ENCODE data around the gene PAX8. TPM values are rescaled to one million over a fixed set of nuclear protein-coding genes. Genes with fewer than 3 reads are reported as not detected.

The PAX8 gene
- total and polyA plus RNA-seq, 2 donors (not counting 1 experiment from before 2014, with no cell fraction given), result 0.26 to 0.50 TPM

- H4K20me1 ChIP-seq (ENCODE audit: control insufficient read depth, extremely low read depth, insufficient read depth, low read length), result no peaks in the 10 kb centered on the region
- TF ChIP-seq CTCF (conservative IDR thresholded peaks at IDR 0.05 in 1 of 2, IDR thresholded peaks at IDR 0.05 in 1 of 2; ENCODE audit: low read depth in 1 of 2, low read length in 2 of 2) (no peak), EZH2 (IDR thresholded peaks at IDR 0.05; ENCODE audit: low read length, missing control alignments) (no peak)
- H2AFZ ChIP-seq (ENCODE audit: low read length), result no peak overlapping the region
- H3K4me2 ChIP-seq (ENCODE audit: extremely low read depth, insufficient read depth, low read length), result no peak overlapping the region
- H3K27me3 ChIP-seq (ENCODE audit: control insufficient read depth, insufficient read depth, low read length), result no peaks in the 10 kb centered on the region
- H3K9ac ChIP-seq (ENCODE audit: insufficient read depth, low read length), result no peak overlapping the region
- H3K4me1 ChIP-seq (ENCODE audit: control insufficient read depth, extremely low read depth, insufficient read depth, low read length), result peaks cover 21% of the 10 kb centered on the region
- peak; percentile 64 to 90 for DNase-seq (ENCODE audit: low read depth in 2 of 2)
- no peaks in the 10 kb centered on the region for H3K79me2 ChIP-seq (ENCODE audit: control insufficient read depth, insufficient read depth, low read length)
- H3K4me3 ChIP-seq (replicated peaks in 1 of 4; ENCODE audit: control extremely low read depth in 1 of 4, insufficient read depth in 1 of 4, low read depth in 3 of 4, low read length in 4 of 4), result no peak overlapping the region
- no peaks in the 10 kb centered on the region for H3K9me3 ChIP-seq (ENCODE audit: control insufficient read depth, insufficient read depth, low read depth, low read length)
- H3K36me3 ChIP-seq (ENCODE audit: control insufficient read depth, insufficient read depth, low read length), result no peaks in the 10 kb centered on the region
- no peak overlapping the region for H3K27ac ChIP-seq (ENCODE audit: insufficient read depth, low read length)
Measured at GRCh38 chr2:113209011-113209645, 69.6 kb downstream of the PAX8 start.

- no peaks in the 10 kb centered on the region for H3K36me3 ChIP-seq (ENCODE audit: control insufficient read depth, insufficient read depth, low read length)
- no peaks in the 10 kb centered on the region for H4K20me1 ChIP-seq (ENCODE audit: control insufficient read depth, extremely low read depth, insufficient read depth, low read length)
- no peak overlapping the region for H3K4me3 ChIP-seq (replicated peaks in 1 of 4; ENCODE audit: control extremely low read depth in 1 of 4, insufficient read depth in 1 of 4, low read depth in 3 of 4, low read length in 4 of 4)
- no peak overlapping the region for H3K9ac ChIP-seq (ENCODE audit: insufficient read depth, low read length)
- no peak overlapping the region for H3K4me2 ChIP-seq (ENCODE audit: extremely low read depth, insufficient read depth, low read length)
- H3K9me3 ChIP-seq (ENCODE audit: control insufficient read depth, insufficient read depth, low read depth, low read length), result no peaks in the 10 kb centered on the region
- peaks cover 21% of the 10 kb centered on the region for H3K4me1 ChIP-seq (ENCODE audit: control insufficient read depth, extremely low read depth, insufficient read depth, low read length)
- no peak overlapping the region for H2AFZ ChIP-seq (ENCODE audit: low read length)
- no peak overlapping the region for H3K27ac ChIP-seq (ENCODE audit: insufficient read depth, low read length)
- TF ChIP-seq EZH2 (IDR thresholded peaks at IDR 0.05; ENCODE audit: low read length, missing control alignments) (no peak), CTCF (conservative IDR thresholded peaks at IDR 0.05 in 1 of 2, IDR thresholded peaks at IDR 0.05 in 1 of 2; ENCODE audit: low read depth in 1 of 2, low read length in 2 of 2) (no peak)
- no peaks in the 10 kb centered on the region for H3K79me2 ChIP-seq (ENCODE audit: control insufficient read depth, insufficient read depth, low read length)
- no peaks in the 10 kb centered on the region for H3K27me3 ChIP-seq (ENCODE audit: control insufficient read depth, insufficient read depth, low read length)
- DNase-seq (ENCODE audit: low read depth in 2 of 2), result no peak
Measured at GRCh38 chr2:113208396-113208795, 70.3 kb downstream of the PAX8 start.

- TF ChIP-seq EZH2 (IDR thresholded peaks at IDR 0.05; ENCODE audit: low read length, missing control alignments) (no peak), CTCF (conservative IDR thresholded peaks at IDR 0.05 in 1 of 2, IDR thresholded peaks at IDR 0.05 in 1 of 2; ENCODE audit: low read depth in 1 of 2, low read length in 2 of 2) (no peak)
- no peaks in the 10 kb centered on the region for H4K20me1 ChIP-seq (ENCODE audit: control insufficient read depth, extremely low read depth, insufficient read depth, low read length)
- no peak overlapping the region for H3K4me3 ChIP-seq (replicated peaks in 1 of 4; ENCODE audit: control extremely low read depth in 1 of 4, insufficient read depth in 1 of 4, low read depth in 3 of 4, low read length in 4 of 4)
- no peaks in the 10 kb centered on the region for H3K9me3 ChIP-seq (ENCODE audit: control insufficient read depth, insufficient read depth, low read depth, low read length)
- no peak for DNase-seq (ENCODE audit: low read depth in 2 of 2)
- H3K27ac ChIP-seq (ENCODE audit: insufficient read depth, low read length), result no peak overlapping the region
- no peaks in the 10 kb centered on the region for H3K36me3 ChIP-seq (ENCODE audit: control insufficient read depth, insufficient read depth, low read length)
- H3K27me3 ChIP-seq (ENCODE audit: control insufficient read depth, insufficient read depth, low read length), result no peaks in the 10 kb centered on the region
- no peak overlapping the region for H2AFZ ChIP-seq (ENCODE audit: low read length)
- no peak overlapping the region for H3K4me2 ChIP-seq (ENCODE audit: extremely low read depth, insufficient read depth, low read length)
- no peaks in the 10 kb centered on the region for H3K79me2 ChIP-seq (ENCODE audit: control insufficient read depth, insufficient read depth, low read length)
- H3K4me1 ChIP-seq (ENCODE audit: control insufficient read depth, extremely low read depth, insufficient read depth, low read length), result peaks cover 18% of the 10 kb centered on the region
- H3K9ac ChIP-seq (ENCODE audit: insufficient read depth, low read length), result no peak overlapping the region
Measured at GRCh38 chr2:113207021-113207420, 71.7 kb downstream of the PAX8 start.
